ENCODE measurements around the gene S100P.

DNA sequence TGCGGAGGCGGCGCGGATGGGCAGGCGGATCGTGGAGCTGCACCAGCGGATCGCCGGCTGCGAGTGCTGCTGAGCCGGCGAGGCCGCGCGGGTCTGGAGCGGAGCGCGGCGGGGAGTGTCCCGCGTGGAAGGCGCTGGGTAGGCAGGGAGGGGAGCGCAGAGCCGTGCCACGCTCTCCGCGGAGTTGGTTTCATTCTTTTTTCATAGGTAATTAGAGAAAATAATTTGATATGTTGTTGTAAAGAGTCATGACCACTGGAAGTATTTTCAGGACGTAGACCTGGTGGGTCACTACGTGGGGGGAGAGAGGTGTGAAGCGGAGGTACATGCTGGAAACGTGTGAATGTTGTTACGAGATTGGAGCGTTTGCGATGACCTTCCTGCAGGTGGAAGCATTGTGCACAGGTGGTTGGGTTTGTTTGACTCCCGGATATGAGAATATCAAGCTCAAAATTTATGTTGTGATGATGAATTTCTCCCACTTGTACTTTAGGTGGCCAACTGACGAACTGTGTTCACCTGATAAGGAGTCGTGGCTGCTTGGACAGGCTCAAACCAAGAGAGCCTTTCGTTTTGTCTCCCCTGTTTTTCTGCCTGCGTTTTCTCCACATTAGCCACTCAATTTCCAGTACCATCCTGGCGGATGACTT lies 19.1 kb upstream of the S100P start:
- TF ChIP-seq CTCF (conservative IDR thresholded peaks at IDR 0.05) (peak; percentile 73), ZFX (IDR thresholded peaks at IDR 0.05) (no peak)

Data from C4-2B (cell line).